GM18861 (cell line): ENCODE data around the gene ZNF800.

Experiments used
- ATAC-seq: cut with Tn5 transposase; IDR thresholded peaks from one replicate; pipeline ENCODE4 v1.9.1; 2021; ENCODE audit not compliant: unreplicated experiment

Gene ZNF800

DNA sequence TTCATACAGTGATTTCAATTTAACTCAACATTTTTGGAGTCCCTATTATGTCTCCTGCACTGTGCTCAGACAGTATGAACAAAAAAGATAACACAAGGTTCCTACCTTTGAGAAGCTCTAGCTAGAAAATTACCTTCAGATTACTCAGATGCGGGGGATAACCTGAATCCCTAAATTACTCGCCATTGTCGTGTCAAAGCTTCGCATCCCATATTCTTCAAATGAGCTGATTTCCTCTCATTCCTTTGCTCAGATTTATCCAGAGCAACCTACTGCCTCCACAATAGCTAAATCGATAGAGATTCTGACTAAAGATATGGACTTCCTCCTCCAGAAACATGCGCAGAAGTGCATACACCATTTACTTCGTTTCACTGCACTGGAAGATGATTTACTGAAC is 42.6 kb downstream of the ZNF800 start:
- no peak for ATAC-seq

DNA sequence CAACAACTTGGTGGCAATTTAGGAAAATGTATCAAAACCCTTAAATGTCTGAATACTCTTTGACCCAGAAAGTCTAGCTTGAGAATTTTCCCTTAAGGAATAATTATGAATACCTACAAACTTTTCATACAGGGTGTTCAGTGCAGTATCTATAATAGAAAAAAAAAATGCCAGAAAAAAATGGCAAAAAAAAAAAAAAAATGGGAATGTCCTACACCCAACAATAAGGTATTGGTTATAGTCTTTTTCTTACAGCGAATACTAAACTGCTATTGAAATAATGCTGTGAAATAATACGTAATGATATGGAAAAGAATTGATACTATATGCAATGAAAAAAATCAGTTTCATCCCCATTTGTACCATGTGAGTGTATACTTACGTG is 44.3 kb downstream of the ZNF800 start:
- ATAC-seq = no peak

DNA sequence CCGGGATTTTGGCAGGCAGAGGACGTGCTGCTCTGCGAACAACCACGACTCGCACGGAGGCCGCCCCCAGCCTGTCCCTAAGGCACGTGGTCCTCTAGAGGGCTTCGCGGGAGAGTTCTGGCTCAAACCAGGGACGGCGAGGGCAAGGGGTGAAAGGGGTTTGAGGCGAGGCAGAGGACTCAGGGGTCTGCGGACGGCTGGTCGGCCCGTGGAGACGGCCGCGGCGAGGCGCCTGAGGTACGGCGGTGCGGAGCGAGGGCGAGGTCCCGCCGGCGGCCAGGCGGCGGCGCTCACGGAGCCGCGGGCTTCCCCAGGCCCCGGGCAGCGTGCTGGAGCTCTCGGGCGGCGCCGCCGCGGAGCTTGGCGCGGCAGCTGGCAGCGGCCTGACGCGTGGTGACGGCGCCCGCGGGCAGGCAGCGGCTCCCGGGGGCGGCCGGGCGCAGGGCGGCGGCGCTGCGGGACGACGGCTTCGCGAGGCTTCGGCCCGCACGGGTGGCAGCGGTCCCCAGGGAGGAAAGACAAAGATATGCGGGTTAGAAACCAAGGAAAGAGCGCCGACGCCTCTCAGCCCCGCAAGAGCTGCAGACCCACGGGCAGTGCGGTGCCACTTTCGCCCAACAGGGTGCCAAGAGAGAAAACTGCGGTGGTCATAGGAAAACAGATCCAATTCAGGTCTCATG is 44.8 kb downstream of the ZNF800 start:
- ATAC-seq = peak; percentile 94

DNA sequence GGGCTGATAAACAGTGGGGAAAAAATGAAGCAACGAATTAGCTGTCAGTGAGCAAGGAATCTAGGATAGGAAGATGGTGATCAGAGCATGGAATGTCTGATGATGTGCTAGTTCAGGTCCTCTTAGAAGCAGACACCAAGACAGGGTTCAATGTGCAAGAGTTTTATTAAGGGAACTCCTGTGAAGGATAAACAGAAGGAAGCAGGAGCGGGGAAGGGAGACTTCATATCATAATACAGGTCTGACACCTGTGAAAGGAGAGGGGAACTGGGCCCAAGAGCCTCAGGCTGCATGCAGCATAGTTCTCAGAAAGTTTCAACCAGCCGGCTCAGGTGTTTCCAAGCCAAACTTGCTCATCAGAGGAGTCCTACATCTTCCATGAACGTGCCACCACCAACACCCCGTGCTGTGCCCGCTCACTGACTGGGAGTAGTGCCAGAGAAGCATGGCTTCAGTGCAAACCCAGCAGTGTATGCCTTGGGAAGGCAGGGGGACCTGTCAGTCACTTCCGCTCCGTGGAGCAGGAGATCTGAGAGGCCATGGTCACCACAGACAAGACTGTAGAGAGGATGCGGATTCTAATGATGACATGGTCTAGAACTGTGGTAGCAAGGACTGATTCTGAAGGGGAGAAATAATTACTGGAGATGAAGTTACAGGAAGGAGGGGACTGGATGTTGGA is 45.8 kb downstream of the ZNF800 start:
- ATAC-seq = no peak

DNA sequence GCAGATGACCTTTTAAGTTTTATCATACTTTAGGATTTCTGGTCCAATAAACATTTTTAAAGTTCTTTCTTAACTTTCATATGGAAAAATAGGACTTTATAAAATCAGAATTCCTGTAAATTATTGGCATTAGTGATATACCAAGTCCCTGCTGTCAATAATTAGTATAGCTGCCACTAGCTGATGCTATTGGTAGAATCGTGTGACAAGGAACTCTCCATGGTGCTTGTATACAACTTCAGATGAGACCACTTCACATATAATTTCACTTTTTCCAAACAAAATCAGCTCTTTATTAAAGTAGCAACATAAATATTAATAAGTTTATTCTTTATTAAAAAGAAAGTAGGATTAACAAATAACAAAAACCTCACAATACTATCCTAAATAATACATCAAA is 49.9 kb downstream of the ZNF800 start:
- no peak for ATAC-seq

DNA sequence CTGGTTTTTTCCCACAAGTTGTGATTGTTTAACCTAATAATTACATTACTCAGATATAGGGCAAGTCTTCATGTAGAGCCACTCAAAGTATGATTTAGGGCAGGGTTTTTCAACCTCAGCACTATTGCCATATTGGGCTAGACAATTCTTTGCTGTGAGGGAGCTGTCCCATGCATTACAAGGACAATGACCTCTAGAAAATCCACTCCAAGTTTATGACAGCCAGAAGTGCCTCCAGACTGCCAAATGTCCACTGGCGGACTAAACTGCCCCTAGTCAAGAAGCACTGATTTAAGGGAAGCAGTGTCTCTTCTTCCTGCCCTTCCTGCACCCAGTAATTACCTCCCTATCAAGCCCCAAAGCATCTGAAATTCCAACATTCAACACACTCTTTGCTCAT is 54.4 kb downstream of the ZNF800 start:
- no peak for ATAC-seq

DNA sequence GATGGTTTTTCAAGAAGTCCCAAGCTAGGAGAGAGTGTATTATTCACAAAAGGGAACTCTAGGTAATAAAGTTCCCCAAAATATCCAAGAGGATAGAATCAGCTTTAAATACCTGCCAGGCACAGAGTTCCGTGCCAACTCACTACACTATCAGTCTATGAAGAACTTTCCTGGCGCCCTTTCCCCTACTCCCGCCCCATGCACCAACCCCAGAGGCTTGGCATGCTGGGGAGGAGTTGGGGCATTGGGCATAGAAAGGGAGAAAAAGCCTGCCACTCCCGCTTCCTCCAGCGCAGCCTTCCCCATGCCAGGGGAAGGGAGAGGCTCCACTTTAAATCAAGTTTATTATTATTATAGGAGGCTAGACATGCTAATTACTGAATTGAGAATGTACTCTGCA is 54.9 kb downstream of the ZNF800 start:
- no peak for ATAC-seq

DNA sequence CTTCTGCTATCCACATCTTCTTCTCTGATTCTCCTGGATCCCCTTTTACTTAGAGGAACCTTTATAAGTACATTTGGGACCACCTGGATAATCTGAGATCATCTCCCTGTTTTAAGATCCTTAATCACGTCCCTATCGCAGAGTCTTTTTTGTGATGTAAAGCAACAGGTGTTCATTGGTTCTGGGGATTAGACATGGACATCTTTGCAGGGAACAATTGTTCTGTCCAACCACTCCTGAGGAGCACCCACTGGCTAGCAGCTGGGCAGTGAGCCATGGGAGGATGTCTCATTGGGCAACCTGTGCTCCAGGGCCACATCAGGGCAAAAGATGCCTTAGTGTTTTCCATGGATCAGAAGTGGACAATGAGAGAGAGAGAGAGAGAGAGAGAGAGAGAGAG is 56.0 kb downstream of the ZNF800 start:
- ATAC-seq = no peak

DNA sequence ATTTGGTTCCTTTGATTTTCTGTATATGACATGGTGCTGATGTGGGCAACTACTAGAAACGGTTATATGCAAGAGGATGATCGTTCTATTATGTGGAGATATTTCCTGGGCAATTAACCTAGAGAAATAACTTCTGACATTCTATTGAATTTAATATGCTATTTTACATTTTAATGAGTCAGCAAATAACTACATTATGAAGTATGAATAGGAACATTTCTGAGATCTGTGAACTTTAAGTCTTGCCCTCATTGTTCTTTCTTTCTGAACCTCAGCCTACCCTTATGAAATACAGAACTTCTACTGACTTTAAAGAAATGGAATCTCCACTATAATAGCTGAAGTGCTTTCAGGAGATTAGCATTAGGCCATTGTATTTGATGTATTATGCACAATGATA is 59.6 kb downstream of the ZNF800 start:
- no peak for ATAC-seq

DNA sequence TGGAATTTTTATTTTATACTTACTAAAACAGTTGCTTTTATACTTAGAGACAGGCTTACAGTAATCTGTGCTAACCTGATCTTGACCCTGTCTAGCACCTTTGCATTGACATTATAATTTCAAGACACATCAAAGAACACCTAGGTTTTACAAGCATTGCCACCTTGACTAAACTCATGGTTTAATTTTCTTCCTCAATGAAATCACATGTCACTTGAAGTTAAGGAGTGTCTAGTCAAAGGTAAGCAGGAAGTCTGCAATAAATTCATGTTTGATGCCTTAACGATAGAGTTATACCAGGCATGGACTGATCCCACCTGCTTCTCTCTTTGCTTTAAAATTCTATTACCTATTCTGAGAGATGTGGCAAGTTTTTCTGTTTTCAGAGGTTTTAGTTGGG is 62.4 kb downstream of the ZNF800 start:
- ATAC-seq = no peak

DNA sequence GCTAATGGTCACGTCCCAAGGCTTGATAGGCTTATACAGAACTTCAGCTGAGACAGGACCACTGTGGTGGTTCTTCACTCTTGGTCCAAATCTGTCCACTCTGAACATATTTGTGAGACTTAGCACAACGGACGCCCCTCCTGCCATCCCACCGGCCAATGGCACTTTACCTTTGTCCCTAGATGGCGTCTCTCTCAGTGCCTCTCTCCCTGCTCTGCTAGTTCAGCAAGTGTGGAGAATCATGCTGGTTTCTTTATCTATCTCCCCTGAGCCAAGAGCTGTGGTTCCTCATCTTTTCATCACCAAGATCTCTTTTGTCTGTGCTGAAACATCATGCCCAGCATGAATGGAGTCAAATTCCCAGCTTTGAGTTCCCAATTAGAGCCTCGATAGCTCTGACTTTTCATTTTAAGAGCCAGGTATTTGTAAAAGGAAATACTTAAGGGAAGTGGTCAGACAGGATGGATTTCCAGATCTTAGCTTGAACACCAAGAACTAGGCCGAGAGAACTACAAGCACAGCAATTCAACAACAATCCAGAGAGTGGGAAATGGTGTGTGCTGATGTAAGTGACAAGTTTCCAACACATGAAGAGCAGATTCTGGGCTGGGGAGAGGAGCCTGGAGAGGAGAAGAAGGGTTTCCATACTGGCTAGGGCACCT is 69.5 kb downstream of the ZNF800 start:
- no peak for ATAC-seq

DNA sequence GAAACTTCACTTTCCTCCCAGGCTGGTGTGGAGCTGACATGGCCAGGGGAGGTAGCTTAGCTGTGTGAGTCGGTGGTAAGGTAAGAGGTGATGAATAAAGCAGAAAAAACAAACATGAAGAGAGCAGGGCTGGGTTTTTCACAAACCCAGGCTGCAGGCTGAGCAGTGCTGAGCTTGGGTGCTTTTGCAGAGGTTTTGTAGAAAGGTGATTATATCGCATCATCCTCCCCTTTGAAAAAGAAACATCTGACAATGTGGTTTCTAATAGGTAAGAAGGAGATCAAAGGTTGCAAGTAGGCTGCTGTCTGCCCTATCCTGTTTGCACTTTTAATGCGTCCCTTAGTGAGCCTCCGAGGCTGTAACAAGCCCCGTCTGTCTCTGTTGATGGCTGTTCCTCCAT is 70.2 kb downstream of the ZNF800 start:
- no peak for ATAC-seq

DNA sequence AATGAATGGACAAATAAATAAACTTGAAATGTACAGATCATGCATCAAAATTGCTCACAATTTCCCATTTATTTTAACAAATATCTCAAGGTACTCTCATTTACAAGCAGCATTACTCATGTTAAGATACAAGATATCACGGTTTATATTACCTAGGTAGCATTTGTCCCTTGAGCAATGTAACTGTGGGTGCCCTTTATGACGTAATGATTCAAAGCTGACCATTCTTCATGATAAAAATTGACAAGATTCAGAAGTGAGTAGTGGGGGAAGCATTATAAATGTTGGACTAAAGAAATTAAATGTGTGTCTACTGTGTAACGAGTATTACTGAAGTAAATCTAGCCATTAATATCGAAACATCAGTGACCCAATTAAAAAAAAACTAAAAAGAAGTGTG is 71.5 kb downstream of the ZNF800 start:
- no peak for ATAC-seq
